Measurements from ENCODE around the gene FBXL17. TPM values are rescaled to one million over a fixed set of nuclear protein-coding genes. Genes with fewer than 3 reads are reported as not detected.
"Not testable (repeated sequence)": the region's sequence is repeated elsewhere in the genome, so short reads cannot be mapped to it uniquely, and the experiment has no call there.

FBXL17 gene
- total RNA-seq, 1 donor from 2014 or later = 19.1 TPM

- DNase-seq (ENCODE audit: low read depth) = no peak
Measured at GRCh38 chr5:108164574-108164973, 217.3 kb downstream of the FBXL17 start.

GRCh38 chr5:108152854-108153253 lies 229.0 kb downstream of the FBXL17 start:
- not testable (repeated sequence) for DNase-seq (ENCODE audit: low read depth)

- no peak for DNase-seq (ENCODE audit: low read depth)
Measured at GRCh38 chr5:108149369-108149768, 232.5 kb downstream of the FBXL17 start.

- peak; percentile 31 for DNase-seq (ENCODE audit: low read depth)
Measured at GRCh38 chr5:108148715-108149139, 233.2 kb downstream of the FBXL17 start.

- DNase-seq (ENCODE audit: low read depth) = no peak
Measured at GRCh38 chr5:108146222-108146621, 235.7 kb downstream of the FBXL17 start.

GRCh38 chr5:108145351-108145750 lies 236.5 kb downstream of the FBXL17 start:
- DNase-seq (ENCODE audit: low read depth) = no peak

GRCh38 chr5:108144332-108144731 lies 237.6 kb downstream of the FBXL17 start:
- no peak for DNase-seq (ENCODE audit: low read depth)

GRCh38 chr5:108143581-108143980 lies 238.3 kb downstream of the FBXL17 start:
- DNase-seq (ENCODE audit: low read depth) = peak; percentile 32

GRCh38 chr5:108141676-108142075 lies 240.2 kb downstream of the FBXL17 start:
- DNase-seq (ENCODE audit: low read depth) = peak; percentile 32

GRCh38 chr5:108136493-108136892 lies 245.4 kb downstream of the FBXL17 start:
- no peak for DNase-seq (ENCODE audit: low read depth)

- no peak for DNase-seq (ENCODE audit: low read depth)
Measured at GRCh38 chr5:108129129-108129528, 252.8 kb downstream of the FBXL17 start.

- no peak for DNase-seq (ENCODE audit: low read depth)
Measured at GRCh38 chr5:108125771-108126511, 256.0 kb downstream of the FBXL17 start.

GRCh38 chr5:108124596-108124995 lies 257.3 kb downstream of the FBXL17 start:
- no peak for DNase-seq (ENCODE audit: low read depth)

GRCh38 chr5:108122702-108123101 lies 259.2 kb downstream of the FBXL17 start:
- DNase-seq (ENCODE audit: low read depth) = no peak

- peak; percentile 27 for DNase-seq (ENCODE audit: low read depth)
Measured at GRCh38 chr5:108118813-108119514, 262.9 kb downstream of the FBXL17 start.

- DNase-seq (ENCODE audit: low read depth) = no peak
Measured at GRCh38 chr5:108115673-108116072, 266.2 kb downstream of the FBXL17 start.

- DNase-seq (ENCODE audit: low read depth) = no peak
Measured at GRCh38 chr5:108113950-108114349, 267.9 kb downstream of the FBXL17 start.

GRCh38 chr5:108111736-108112135 lies 270.2 kb downstream of the FBXL17 start:
- DNase-seq (ENCODE audit: low read depth) = no peak

GRCh38 chr5:108109059-108109458 lies 272.8 kb downstream of the FBXL17 start:
- DNase-seq (ENCODE audit: low read depth) = no peak

- DNase-seq (ENCODE audit: low read depth) = no peak
Measured at GRCh38 chr5:108104448-108104847, 277.4 kb downstream of the FBXL17 start.

GRCh38 chr5:108102463-108102862 lies 279.4 kb downstream of the FBXL17 start:
- DNase-seq (ENCODE audit: low read depth) = no peak

GRCh38 chr5:108101821-108102220 lies 280.1 kb downstream of the FBXL17 start:
- DNase-seq (ENCODE audit: low read depth) = no peak

- DNase-seq (ENCODE audit: low read depth) = no peak
Measured at GRCh38 chr5:108101130-108101529, 280.8 kb downstream of the FBXL17 start.

Data from renal cortical epithelial cell (primary cell).